Psoas muscle (tissue), 8 donors: ENCODE data around the gene SYMPK. TPM values are rescaled to one million over a fixed set of nuclear protein-coding genes. Genes with fewer than 3 reads are reported as not detected.
"Not testable (repeated sequence)": the region's sequence is repeated elsewhere in the genome, so short reads cannot be mapped to it uniquely, and the experiment has no call there.

ENCODE experiments used
- ATAC-seq, 4 donors: fragments of 200-7000 bp; cut with Tn5 transposase; one replicate each; pipeline ENCODE4 v1.9.1; 2020; ENCODE audit warnings: moderate library complexity in 3 of 4, mild to moderate bottlenecking in 2 of 4
- DNase-seq, 2 donors: peaks; one replicate each; pipeline ENCODE4 v3.0.0-alpha.2; 2020
- H3K27ac ChIP-seq: fragments of 200-600 bp; one replicate; pipeline ENCODE4 v1.8.0; 2022
- H3K27me3 ChIP-seq, 3 donors: fragments of 200-600 bp in 1 of 3; one replicate each; pipeline versions ENCODE4 v1.6.1 to v1.8.0; 2013 to 2022; ENCODE audit warnings: low read length in 2 of 3, mild to moderate bottlenecking in 2 of 3, moderate library complexity in 1 of 3; ENCODE audit not compliant: insufficient read depth in 3 of 3
- H3K36me3 ChIP-seq, 2 donors: fragments of 200-600 bp in 1 of 2; one replicate each; pipeline versions ENCODE4 v1.6.1 to v1.8.0; 2013 to 2022; ENCODE audit warnings: low read depth in 1 of 2, mild to moderate bottlenecking in 1 of 2, moderate library complexity in 1 of 2; ENCODE audit not compliant: insufficient read depth in 1 of 2
- H3K4me1 ChIP-seq: fragments of 200-600 bp; one replicate; pipeline ENCODE4 v1.8.0; 2022
- H3K4me3 ChIP-seq: fragments of 200-600 bp; one replicate; pipeline ENCODE4 v1.8.0; 2022; ENCODE audit warnings: mild to moderate bottlenecking
- H3K9me3 ChIP-seq: fragments of 200-600 bp; one replicate; pipeline ENCODE4 v1.8.0; 2022
- CTCF ChIP-seq: fragments of 200-600 bp; IDR thresholded peaks from one replicate; pipeline ENCODE4 v1.8.0; 2022; ENCODE audit warnings: antibody characterized with exemption
- WGBS, 3 donors: extraction: QIAGEN DNeasy Blood & Tissue Kit; methylation state at CpG; one replicate each; pipeline versions ENCODE4 v1.1.6 to v1.1.7; 2013; 5-methylcytosine and 5-hydroxymethylcytosine counted together
- intact Hi-C, 2 donors: fragments of 100-400 bp; cut with DNase I; formaldehyde crosslinking; loops; one replicate each; pipeline versions ENCODE4 v1.11.0 to v1.14.2; 2022
- polyA plus RNA-seq, 3 donors: library from polyadenylated mRNA; stranded (reverse); fragments of 200-250 nt; gene quantifications; one replicate each; pipeline ENCODE4 v1.2.3, GENCODE V29; 2013
- total RNA-seq, 4 donors: library from RNA; stranded (reverse); fragmentation: NEBNext Ultra II Directional in 2 of 4; extraction: Animal tissue kit (Norgen Biotek cat#: 25700) in 2 of 4; gene quantifications; one replicate each; pipeline versions ENCODE4 v1.2.1 to v1.2.4, GENCODE V29; 2021 to 2023
- donor health status: healthy with polysubstance abuse.
- donor health status: DM: no; HTN: no; CAD: no; lungs with moderate emphysema.
- donor health status: Bipolar disorder and iron deficiency.
- donor health status: healthy.
- donor health status: DM: yes; HTN: yes; CAD: no.
- donor health status: DM: no; HTN: no; CAD: no.
- donor health status: DM: no; HTN: no; CAD: no.
- donor health status: DM: yes; HTN: yes; CAD: no.

Gene SYMPK
- total and polyA plus RNA-seq, 7 donors = 27.6 to 80.3 (median 47.6) TPM

- no peak for DNase-seq
- TF ChIP-seq CTCF = no peak
- no peaks in the 10 kb centered on the region for H3K27me3 ChIP-seq
- H3K9me3 ChIP-seq = no peaks in the 10 kb centered on the region
- peaks cover 15% of the 10 kb centered on the region for H3K4me1 ChIP-seq
- intact Hi-C loops = no loop called here
- H3K27ac ChIP-seq = no peak overlapping the region
- H3K4me3 ChIP-seq = no peak overlapping the region
- no peak for ATAC-seq
- WGBS, 3 donors = 73 to 88% (median 78%) methylated on average over 7 of the region's 7 CpGs
- no peaks in the 10 kb centered on the region for H3K36me3 ChIP-seq
Measured at GRCh38 chr19:45801603-45802175, 61.3 kb downstream of the SYMPK start.

GRCh38 chr19:45800070-45800553 lies 62.8 kb downstream of the SYMPK start:
- Histone ChIP-seq H3K9me3 (no peaks in the 10 kb centered on the region), H3K4me3 (no peak overlapping the region), H3K36me3 (no peaks in the 10 kb centered on the region), H3K4me1 (peaks cover 15% of the 10 kb centered on the region), H3K27ac (peak overlapping the region; percentile 62), H3K27me3 (no peaks in the 10 kb centered on the region)
- no peak for TF ChIP-seq CTCF
- peak; percentile 11 to 33 (median 24) for ATAC-seq
- DNase-seq = no peak
- WGBS, 3 donors = 67 to 81% (median 73%) methylated on average over 7 to 8 of the region's 8 CpGs
- intact Hi-C loops = no loop called here

GRCh38 chr19:45799541-45799940 lies 63.4 kb downstream of the SYMPK start:
- not testable (repeated sequence) for DNase-seq, H3K27me3 ChIP-seq, H3K9me3 ChIP-seq, H3K36me3 ChIP-seq, H3K4me3 ChIP-seq
- 18 to 45% (median 24%) methylated on average over 5 of the region's 5 CpGs for WGBS, 3 donors
- H3K27ac ChIP-seq = peak overlapping the region; percentile 62
- ATAC-seq = peak; percentile 63 to 81 (median 73)
- intact Hi-C loops = loop anchor here (1.0 to 2.0 kb wide), 2 partner anchors 29 kb away; no protein-coding TSS in a partner anchor
- peaks cover 15% of the 10 kb centered on the region for H3K4me1 ChIP-seq

- no peaks in the 10 kb centered on the region for H3K27me3 ChIP-seq
- H3K27ac ChIP-seq = peak overlapping the region; percentile 62
- DNase-seq (peak; percentile 57 to 80), ATAC-seq (peak; percentile 70 to 87 (median 80))
- TF ChIP-seq CTCF = peak; percentile 91
- H3K4me1 ChIP-seq = peaks cover 15% of the 10 kb centered on the region
- intact Hi-C loops = loop anchor here (1.0 to 2.0 kb wide), 2 partner anchors 28 to 29 kb away; no protein-coding TSS in a partner anchor
- no peaks in the 10 kb centered on the region for H3K9me3 ChIP-seq
- 2 to 3% (median 2%) methylated on average over 10 of the region's 10 CpGs for WGBS, 3 donors
- no peaks in the 10 kb centered on the region for H3K36me3 ChIP-seq
- H3K4me3 ChIP-seq = no peak overlapping the region
Measured at GRCh38 chr19:45798995-45799517, 63.9 kb downstream of the SYMPK start.

- Histone ChIP-seq H3K27ac (no peak overlapping the region), H3K36me3 (peaks cover 0 to 14% of the 10 kb centered on the region in 2 donors), H3K9me3 (no peaks in the 10 kb centered on the region), H3K4me1 (peaks cover 24% of the 10 kb centered on the region), H3K27me3 (no peaks in the 10 kb centered on the region), H3K4me3 (no peak overlapping the region)
- intact Hi-C loops = no loop called here
- DNase-seq = no peak
- 64 to 74% (median 64%) methylated on average over 2 of the region's 2 CpGs for WGBS, 3 donors
- no peak for ATAC-seq
- no peak for TF ChIP-seq CTCF
Measured at GRCh38 chr19:45794627-45795026, 68.3 kb downstream of the SYMPK start.
